Thyroid gland (tissue), 4 donors: Measurements from ENCODE around the gene GRXCR2.

ENCODE experiments used
- CTCF ChIP-seq, 6 experiments: fragments of 200-600 bp in 3 of 6; fragments of 450-650 bp in 3 of 6; sonication (generic) in 3 of 6; IDR thresholded peaks; one replicate each; pipeline ENCODE4 v1.5.1; 2016 to 2019; ENCODE audit warnings: antibody characterized with exemption in 6 of 6, mild to moderate bottlenecking in 2 of 6, inconsistent platforms in 1 of 6, moderate library complexity in 1 of 6
- POLR2A ChIP-seq, 2 donors: fragments of 450-650 bp; IDR thresholded peaks; one replicate each; pipeline ENCODE4 v1.6.1; 2017; ENCODE audit warnings: antibody characterized with exemption in 2 of 2, mild to moderate bottlenecking in 2 of 2, moderate library complexity in 1 of 2

- TF ChIP-seq CTCF (IDR thresholded peaks at IDR 0.05) (no peak), POLR2A (IDR thresholded peaks at IDR 0.05) (no peak)
Measured at GRCh38 chr5:145818604-145819003, 54.2 kb downstream of the GRXCR2 start.
